ENCODE results near the gene SHCBP1L. TPM values are rescaled to one million over a fixed set of nuclear protein-coding genes. Genes with fewer than 3 reads are reported as not detected.

SHCBP1L gene
- total and polyA plus RNA-seq, 9 of the 15 experiments (the other 6 are each of a cell fraction or from before 2014, with no cell fraction given) = not detected

- BruUV-seq (replicated peaks) = no TSS peak
- intact Hi-C loops (cut with micrococcal nuclease) = no loop called here
- 0% methylated on average over 4 of the region's 4 CpGs for WGBS (ENCODE audit: insufficient coverage, low coverage, missing lambda C conversion rate)
Measured at GRCh38 chr1:183000167-183000962, 47.4 kb upstream of the SHCBP1L start.

More at GRCh38 chr1:183000167-183000962, 47.4 kb upstream of the SHCBP1L start:
- Histone ChIP-seq H3K79me2 (ENCODE audit: control insufficient read depth, insufficient read depth, low read length) (no peaks in the 10 kb centered on the region), H3K4me2 (ENCODE audit: insufficient read depth, low read length) (no peak overlapping the region), H4K20me1 (replicated peaks; ENCODE audit: control insufficient read depth, insufficient read depth, low read length) (peaks cover 3% of the 10 kb centered on the region; the same call in 1 of the 2 replicates), H3K9me1 (ENCODE audit: control insufficient read depth, insufficient read depth, low read length) (no peaks in the 10 kb centered on the region), H3K4me1 (replicated peaks in 1 of 2; ENCODE audit: control insufficient read depth in 2 of 2, insufficient read depth in 2 of 2, low read length in 2 of 2) (no peaks in the 10 kb centered on the region), H2AFZ (ENCODE audit: low read depth, low read length) (no peak overlapping the region), H3K9ac (ENCODE audit: insufficient read depth in 1 of 2, low read depth in 2 of 2, low read length in 2 of 2) (no peak overlapping the region), H3K27ac (ENCODE audit: extremely low read depth, low read depth, low read length) (no peak overlapping the region), H3K27me3 (ENCODE audit: control insufficient read depth in 2 of 2, insufficient read depth in 2 of 2, low read length in 2 of 2) (no peaks in the 10 kb centered on the region), H3K4me3 (no peak overlapping the region), H3K9me3 (replicated peaks; ENCODE audit: control insufficient read depth, insufficient read depth, low read depth, low read length) (no peaks in the 10 kb centered on the region), H3K36me3 (ENCODE audit: control insufficient read depth, insufficient read depth, low read length) (no peaks in the 10 kb centered on the region)
- in situ Hi-C loops (cut with MboI) = no loop called here
- TF ChIP-seq NONO (IDR thresholded peaks at IDR 0.05; ENCODE audit: low read depth in 2 of 2, low read length in 1 of 2) (no peak), POU5F1 (IDR thresholded peaks at IDR 0.05; ENCODE audit: borderline replicate concordance, low read depth, low read length, partially characterized antibody) (no peak), MTA1 (IDR thresholded peaks at IDR 0.05; ENCODE audit: borderline replicate concordance) (no peak), KAT8 (IDR thresholded peaks at IDR 0.05; ENCODE audit: low read depth) (no peak), ETS2 (tag; IDR thresholded peaks at IDR 0.05; ENCODE audit: borderline replicate concordance, poor library complexity, severe bottlenecking) (no peak), ZNF347 (CRISPR knock-in tag; IDR thresholded peaks at IDR 0.05; ENCODE audit: low read depth) (no peak)
- TF ChIP-seq, protein P1, sequence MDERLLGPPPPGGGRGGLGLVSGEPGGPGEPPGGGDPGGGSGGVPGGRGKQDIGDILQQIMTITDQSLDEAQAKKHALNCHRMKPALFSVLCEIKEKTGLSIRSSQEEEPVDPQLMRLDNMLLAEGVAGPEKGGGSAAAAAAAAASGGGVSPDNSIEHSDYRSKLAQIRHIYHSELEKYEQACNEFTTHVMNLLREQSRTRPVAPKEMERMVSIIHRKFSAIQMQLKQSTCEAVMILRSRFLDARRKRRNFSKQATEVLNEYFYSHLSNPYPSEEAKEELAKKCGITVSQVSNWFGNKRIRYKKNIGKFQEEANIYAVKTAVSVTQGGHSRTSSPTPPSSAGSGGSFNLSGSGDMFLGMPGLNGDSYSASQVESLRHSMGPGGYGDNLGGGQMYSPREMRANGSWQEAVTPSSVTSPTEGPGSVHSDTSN (CRISPR knock-in tag; IDR thresholded peaks at IDR 0.05; ENCODE audit: low read depth) = no peak
- TF ChIP-seq, protein P1 (tag; conservative IDR thresholded peaks at IDR 0.05; ENCODE audit: low read depth) = no peak
- TF ChIP-seq, protein P2, sequence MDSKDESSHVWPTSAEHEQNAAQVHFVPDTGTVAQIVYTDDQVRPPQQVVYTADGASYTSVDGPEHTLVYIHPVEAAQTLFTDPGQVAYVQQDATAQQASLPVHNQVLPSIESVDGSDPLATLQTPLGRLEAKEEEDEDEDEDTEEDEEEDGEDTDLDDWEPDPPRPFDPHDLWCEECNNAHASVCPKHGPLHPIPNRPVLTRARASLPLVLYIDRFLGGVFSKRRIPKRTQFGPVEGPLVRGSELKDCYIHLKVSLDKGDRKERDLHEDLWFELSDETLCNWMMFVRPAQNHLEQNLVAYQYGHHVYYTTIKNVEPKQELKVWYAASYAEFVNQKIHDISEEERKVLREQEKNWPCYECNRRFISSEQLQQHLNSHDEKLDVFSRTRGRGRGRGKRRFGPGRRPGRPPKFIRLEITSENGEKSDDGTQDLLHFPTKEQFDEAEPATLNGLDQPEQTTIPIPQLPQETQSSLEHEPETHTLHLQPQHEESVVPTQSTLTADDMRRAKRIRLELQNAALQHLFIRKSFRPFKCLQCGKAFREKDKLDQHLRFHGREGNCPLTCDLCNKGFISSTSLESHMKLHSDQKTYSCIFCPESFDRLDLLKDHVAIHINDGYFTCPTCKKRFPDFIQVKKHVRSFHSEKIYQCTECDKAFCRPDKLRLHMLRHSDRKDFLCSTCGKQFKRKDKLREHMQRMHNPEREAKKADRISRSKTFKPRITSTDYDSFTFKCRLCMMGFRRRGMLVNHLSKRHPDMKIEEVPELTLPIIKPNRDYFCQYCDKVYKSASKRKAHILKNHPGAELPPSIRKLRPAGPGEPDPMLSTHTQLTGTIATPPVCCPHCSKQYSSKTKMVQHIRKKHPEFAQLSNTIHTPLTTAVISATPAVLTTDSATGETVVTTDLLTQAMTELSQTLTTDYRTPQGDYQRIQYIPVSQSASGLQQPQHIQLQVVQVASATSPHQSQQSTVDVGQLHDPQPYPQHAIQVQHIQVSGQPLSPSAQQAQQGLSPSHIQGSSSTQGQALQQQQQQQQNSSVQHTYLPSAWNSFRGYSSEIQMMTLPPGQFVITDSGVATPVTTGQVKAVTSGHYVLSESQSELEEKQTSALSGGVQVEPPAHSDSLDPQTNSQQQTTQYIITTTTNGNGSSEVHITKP (IDR thresholded peaks at IDR 0.05; ENCODE audit: partially characterized antibody) = no peak
- TF ChIP-seq, protein P3, sequence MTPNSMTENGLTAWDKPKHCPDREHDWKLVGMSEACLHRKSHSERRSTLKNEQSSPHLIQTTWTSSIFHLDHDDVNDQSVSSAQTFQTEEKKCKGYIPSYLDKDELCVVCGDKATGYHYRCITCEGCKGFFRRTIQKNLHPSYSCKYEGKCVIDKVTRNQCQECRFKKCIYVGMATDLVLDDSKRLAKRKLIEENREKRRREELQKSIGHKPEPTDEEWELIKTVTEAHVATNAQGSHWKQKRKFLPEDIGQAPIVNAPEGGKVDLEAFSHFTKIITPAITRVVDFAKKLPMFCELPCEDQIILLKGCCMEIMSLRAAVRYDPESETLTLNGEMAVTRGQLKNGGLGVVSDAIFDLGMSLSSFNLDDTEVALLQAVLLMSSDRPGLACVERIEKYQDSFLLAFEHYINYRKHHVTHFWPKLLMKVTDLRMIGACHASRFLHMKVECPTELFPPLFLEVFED (CRISPR knock-in tag; conservative IDR thresholded peaks at IDR 0.05) = no peak
- TF ChIP-seq, protein P4, sequence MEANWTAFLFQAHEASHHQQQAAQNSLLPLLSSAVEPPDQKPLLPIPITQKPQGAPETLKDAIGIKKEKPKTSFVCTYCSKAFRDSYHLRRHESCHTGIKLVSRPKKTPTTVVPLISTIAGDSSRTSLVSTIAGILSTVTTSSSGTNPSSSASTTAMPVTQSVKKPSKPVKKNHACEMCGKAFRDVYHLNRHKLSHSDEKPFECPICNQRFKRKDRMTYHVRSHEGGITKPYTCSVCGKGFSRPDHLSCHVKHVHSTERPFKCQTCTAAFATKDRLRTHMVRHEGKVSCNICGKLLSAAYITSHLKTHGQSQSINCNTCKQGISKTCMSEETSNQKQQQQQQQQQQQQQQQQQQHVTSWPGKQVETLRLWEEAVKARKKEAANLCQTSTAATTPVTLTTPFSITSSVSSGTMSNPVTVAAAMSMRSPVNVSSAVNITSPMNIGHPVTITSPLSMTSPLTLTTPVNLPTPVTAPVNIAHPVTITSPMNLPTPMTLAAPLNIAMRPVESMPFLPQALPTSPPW (CRISPR knock-in tag; IDR thresholded peaks at IDR 0.05) = no peak
- POLR2A ChIA-PET = interaction anchor here (0.6 to 0.7 kb wide), 2 partner anchors 44 to 143 kb away, joined by 3 read pairs; no protein-coding TSS in a partner anchor
- CTCF ChIA-PET (ENCODE audit: low intra/inter-chr PET ratio) = no interaction called here
- FAIRE-seq = no peak
- ATAC-seq = no peak
- DNase-seq (ENCODE audit: extremely low read depth in 1 of 4, low spot score in 3 of 4) = no peak

All from K562 (cell line).